DMS53 treated with DMSO at 0.1 percent for 48 hours (cell line): ENCODE results near the gene MAN2B1.
"Not testable (repeated sequence)": the region's sequence is repeated elsewhere in the genome, so short reads cannot be mapped to it uniquely, and the experiment has no call there.

Experiments
- DNase-seq: peaks from one replicate; lab custom pipeline; 2025; ENCODE audit not compliant: unreplicated experiment; lab: John Stamatoyannopoulos, UW

Gene MAN2B1

DNA sequence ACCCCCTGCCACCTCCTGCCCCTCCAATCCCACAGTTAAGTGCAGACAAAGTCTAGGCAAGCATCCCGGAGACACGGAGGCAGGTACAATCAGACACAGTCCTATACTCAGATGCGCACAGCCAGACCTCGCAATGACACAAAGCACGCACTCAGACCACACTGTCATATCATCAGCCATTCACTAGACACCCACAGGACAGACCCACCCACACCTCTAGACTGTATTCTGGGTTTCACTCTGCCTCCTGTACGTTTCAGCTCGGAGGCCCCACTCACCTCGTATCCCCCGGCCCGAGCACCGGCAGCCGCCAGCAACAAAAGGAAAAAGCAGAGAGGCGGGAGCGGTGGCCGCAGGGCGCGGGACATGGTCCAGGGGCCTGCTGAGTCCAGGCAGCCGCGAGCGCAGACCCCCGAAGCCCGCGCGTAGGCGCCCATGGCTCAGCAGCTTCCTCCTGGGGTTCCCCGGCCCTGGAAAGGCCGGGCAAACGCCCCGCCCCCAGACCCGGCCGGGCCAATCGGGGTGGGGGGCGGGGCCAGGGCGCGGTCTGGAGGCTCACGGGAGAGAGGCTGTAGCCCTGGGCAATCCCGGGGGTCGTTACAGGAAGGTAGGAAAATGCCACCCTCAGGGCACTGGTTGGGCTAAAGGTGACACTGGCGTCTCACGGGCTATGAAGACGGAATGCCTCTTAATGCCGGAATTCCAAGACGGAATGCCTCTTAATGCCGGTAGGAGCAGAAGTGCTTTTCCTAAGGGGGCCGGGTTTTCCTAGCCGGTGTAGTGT, at the start of gene MAN2B1, which contains the start of gene WDR83:
Gene MAN2B1, minus strand, starts transcription at position 478 of the 784 bp plus-strand sequence. Its CDS starts 41 bp downstream, at position 437.
Gene WDR83, plus strand, starts transcription at position 543 of the 784 bp plus-strand sequence. CDS start 2,984 bp downstream, outside the sequence.
- DNase-seq, result peak; percentile 26

- no peak for DNase-seq
These were observed 49.4 kb upstream of the MAN2B1 start for GRCh38 chr19:12715929-12716328.

DNA sequence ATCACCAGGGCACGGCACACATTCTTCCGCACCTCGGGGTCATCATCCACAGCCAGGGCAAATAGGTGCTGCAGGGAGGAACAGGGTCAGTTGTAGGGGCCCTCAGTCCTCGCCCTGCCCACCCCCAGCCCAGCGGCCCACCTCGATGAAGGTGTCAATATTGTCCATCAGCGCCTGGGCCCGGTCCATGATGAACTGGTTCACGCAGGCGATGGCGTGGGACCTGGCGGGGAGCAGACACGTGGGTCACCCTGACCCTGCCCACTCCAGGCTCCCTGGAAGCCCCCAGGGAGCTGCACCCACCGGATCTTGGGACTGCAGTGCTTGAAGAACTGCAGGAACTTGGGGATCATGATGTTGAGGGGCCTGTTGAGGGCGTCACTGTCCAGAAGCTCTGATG, 48.6 kb upstream of the MAN2B1 start:
- no peak for DNase-seq

- DNase-seq, result not testable (repeated sequence)
These were observed 46.8 kb upstream of the MAN2B1 start for GRCh38 chr19:12713304-12713703.

- DNase-seq, result not testable (repeated sequence)
These were observed 45.5 kb upstream of the MAN2B1 start for GRCh38 chr19:12712077-12712476.

DNA sequence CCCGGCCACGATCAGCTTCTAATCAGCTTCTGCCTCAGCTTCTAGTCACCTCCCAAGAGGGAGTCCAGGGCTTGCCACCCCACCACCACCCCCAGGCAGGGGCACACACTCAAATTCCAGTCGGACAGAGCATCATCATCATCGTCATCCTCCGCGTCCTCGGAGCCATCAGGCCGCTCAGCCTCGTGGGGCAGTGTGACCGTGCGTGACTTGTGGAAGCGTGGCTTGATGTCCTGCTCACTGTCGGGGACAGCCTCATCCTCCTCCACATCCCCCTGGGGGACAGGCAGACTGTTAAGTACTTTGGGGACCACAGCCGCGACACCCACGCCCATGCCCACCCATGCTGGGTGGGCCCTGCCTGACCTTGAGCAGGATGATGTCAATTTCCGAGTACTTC, 44.6 kb upstream of the MAN2B1 start:
- no peak for DNase-seq

GRCh38 chr19:12708641-12709040, 42.1 kb upstream of the MAN2B1 start:
- no peak for DNase-seq

- DNase-seq, result no peak
These were observed 39.8 kb upstream of the MAN2B1 start for GRCh38 chr19:12706332-12706718.

- DNase-seq, result no peak
These were observed 39.3 kb upstream of the MAN2B1 start for GRCh38 chr19:12705654-12706331.

DNA sequence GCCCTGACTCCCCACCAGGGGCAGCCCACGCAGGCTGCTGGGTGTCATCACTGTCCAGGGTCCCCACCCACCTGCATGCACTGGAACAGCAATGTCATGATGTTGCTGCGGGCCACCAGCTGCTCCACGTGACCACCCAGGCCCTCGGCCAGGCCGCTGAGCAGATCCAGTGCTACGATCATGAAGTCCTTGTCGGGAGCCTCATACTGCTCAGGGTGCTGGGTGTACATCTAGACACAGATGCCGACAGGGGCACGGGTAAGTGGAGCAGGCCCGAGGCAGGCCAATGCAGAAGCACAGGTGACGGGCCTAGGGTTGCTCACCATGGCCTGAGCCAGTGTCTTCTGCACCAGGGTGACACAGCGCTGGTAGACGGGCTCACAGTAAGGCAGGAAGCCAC, 38.6 kb upstream of the MAN2B1 start:
- DNase-seq, result no peak

DNA sequence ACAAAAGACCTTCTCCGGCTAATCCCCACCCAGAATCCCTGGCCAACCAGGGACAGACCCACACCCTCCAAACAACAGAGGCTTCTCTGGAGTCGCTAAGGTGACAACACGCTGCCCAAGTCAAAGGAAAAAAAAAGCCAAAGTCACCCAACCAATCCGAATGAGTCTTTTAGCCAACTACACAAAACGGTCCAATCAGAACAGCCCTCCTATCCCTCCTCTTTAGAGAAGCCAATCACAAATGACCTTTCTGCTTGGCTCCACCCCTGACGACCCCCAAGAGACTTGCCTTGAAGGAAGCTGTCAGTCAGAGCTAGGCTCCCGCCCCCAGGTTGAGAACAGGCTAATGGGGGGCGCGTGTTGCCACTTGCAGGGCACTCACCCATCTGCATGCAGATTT, 36.5 kb upstream of the MAN2B1 start:
- DNase-seq, result no peak

- DNase-seq, result no peak
These were observed 35.2 kb upstream of the MAN2B1 start for GRCh38 chr19:12701596-12702282.

DNA sequence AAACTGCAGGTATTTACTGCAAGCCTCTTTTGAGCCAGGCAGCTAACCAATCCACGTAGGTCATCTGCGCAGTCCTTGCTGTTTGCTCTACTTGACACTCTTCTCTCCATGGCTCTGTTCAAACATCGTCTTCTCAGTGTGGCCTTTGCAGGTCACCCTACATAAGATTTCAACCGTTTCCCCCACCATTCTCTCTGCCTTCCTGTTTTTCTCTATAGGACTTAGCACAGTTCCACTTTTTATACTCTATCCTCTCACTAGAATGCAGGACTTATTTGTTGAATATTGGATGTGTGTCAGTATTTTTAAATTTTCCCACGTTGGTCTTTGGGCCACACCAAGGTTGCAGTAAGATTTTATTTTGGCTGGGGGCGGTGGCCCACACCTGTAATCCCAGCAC, 31.6 kb upstream of the MAN2B1 start:
- no peak for DNase-seq

DNA sequence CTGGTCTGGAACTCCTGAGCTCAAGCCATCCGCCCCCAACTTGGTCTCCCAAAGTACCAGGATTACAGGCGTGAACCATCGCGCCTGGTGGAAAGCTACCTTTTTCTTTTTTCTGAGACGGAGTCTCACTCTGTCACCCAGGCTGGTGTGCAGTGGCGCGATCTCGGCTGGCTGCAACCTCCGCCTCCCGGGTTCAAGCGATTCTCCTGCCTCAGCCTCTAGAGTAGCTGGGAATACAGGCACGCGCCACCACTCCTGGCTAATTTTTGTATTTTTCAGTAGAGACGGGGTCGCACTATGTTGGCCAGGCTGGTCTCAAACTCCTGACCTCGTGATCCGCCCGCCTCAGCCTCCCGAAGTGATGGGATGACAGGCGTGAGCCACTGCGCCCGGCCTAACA, 30.9 kb upstream of the MAN2B1 start:
- DNase-seq, result not testable (repeated sequence)

- DNase-seq, result peak; percentile 66
These were observed 30.1 kb upstream of the MAN2B1 start, which contains the start of gene FBXW9 for GRCh38 chr19:12696366-12697335. Gene FBXW9 (minus strand): TSS chr19:12696631. CDS start chr19:12696581, 50 bp downstream.

DNA sequence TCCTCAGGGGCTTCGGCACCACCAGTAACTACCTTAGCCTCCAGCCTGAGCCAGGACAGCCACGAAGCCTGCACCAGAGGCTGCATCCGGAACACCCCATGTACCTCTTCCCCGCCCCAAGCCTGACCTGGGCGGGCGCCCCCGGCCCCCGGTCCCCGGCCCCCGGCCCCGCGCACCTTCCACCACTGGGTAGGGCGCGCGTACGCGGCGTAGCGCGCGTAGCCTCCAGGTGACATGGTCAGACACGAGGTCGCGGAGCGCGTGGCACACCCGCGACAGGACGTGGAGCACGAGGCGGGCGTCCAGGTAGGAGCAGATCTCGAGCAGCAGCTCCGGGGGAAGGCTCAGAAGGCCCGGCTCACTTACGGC, 29.4 kb upstream of the MAN2B1 start:
- DNase-seq, result no peak

GRCh38 chr19:12695514-12695913, 29.0 kb upstream of the MAN2B1 start:
- no peak for DNase-seq

- no peak for DNase-seq
These were observed 28.6 kb upstream of the MAN2B1 start for GRCh38 chr19:12695096-12695495.

DNA sequence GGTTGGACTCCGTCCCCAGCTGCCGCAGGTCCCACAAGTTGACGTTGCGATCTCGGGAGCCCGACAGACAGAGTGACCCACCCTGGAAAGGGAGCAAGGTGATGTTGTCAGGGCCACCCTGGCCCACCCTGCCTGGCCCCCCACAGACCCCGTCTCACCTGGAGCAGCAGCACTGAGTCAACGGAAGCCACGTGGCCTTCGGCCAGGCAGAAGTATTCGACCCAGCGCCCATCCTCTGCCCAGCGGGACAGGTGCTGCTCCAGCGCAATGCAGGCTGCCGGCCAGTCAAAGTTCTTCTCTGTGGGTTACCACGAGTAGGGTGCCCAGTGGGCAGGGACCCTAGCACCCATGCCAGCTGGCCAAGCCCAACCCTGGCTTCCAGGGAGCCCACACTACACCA, 28.1 kb upstream of the MAN2B1 start:
- DNase-seq, result no peak

GRCh38 chr19:12692960-12693359, 26.4 kb upstream of the MAN2B1 start:
- no peak for DNase-seq
